NCI-H1930 (cell line): ENCODE measurements around the gene ENPP7.

Experiments used
- DNase-seq, 2 experiments: peaks; one replicate each; lab custom pipeline; 2025; lab: John Stamatoyannopoulos, UW

ENPP7 gene

DNA sequence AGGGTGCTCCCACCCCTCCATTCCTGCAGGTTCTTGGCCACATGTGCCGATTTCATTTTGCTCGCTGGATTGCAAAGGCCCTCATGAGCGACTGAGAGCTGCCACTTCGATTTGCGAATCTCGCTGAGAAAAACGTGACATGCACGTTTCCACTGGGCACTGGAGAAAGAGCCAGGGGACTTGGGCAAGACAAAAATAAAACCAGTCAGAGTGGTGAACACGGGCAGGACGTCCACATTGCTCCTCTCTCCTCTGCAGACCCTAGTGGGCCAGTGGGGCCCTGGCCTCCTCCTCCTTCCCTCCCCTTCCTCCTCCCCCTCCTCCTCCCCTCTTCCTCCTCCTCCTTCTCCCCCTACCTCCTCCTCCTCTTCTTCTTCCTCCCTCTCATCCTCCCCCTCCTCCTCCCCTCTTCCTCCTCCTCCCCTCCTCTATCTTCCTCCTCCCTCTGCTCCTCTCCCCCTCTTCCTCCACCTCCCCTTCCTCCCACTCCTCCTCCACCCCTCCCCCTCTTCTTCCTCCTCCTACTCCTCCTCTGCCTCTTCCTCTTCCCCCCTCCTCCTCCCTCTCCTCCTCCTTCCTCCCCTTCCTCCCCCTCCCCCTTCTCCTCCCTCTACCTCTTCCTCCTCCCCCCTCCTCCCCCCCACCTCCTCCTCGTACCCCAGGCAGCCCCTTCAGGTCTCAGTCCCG lies 28.1 kb upstream of the ENPP7 start:
- no peak for DNase-seq

DNA sequence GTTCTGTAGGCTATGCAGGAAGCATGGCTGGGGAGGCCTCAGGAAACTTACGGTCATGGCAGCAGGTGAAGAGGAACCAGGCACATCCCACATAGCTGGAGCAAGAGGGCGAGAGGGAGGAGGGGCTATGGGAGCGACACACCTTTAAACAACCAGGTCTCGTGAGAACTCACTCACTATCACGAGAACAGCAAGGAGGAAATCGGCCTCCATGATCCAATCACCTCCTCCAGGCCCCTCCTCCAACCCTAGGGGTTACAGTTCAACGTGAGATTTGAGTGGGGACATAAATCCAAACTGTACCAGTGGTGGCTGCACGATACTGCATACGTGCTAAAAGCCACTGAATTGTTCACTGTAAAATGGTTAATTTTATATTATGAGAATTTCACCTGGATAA lies 26.1 kb upstream of the ENPP7 start:
- no peak for DNase-seq

DNA sequence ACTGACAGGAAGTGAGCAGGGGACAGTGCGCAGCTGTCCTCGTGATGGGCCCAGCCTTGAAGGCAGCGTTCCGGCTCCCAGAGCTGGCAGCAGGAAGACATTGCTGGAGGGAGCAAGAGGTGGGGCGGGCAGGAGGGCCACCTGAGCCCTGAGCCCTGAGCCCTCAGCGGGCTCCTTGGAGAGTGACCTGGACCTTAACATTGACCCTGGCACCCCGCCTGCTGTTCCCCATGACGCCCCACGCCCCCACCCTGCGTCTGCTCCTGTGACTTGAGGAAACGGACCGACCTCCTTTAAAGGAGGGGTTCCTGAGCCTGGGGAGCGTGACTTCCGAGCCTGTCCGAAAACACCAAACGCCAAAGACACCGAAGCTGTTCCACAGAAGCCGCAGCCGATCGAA lies 25.1 kb upstream of the ENPP7 start:
- DNase-seq, result no peak

DNA sequence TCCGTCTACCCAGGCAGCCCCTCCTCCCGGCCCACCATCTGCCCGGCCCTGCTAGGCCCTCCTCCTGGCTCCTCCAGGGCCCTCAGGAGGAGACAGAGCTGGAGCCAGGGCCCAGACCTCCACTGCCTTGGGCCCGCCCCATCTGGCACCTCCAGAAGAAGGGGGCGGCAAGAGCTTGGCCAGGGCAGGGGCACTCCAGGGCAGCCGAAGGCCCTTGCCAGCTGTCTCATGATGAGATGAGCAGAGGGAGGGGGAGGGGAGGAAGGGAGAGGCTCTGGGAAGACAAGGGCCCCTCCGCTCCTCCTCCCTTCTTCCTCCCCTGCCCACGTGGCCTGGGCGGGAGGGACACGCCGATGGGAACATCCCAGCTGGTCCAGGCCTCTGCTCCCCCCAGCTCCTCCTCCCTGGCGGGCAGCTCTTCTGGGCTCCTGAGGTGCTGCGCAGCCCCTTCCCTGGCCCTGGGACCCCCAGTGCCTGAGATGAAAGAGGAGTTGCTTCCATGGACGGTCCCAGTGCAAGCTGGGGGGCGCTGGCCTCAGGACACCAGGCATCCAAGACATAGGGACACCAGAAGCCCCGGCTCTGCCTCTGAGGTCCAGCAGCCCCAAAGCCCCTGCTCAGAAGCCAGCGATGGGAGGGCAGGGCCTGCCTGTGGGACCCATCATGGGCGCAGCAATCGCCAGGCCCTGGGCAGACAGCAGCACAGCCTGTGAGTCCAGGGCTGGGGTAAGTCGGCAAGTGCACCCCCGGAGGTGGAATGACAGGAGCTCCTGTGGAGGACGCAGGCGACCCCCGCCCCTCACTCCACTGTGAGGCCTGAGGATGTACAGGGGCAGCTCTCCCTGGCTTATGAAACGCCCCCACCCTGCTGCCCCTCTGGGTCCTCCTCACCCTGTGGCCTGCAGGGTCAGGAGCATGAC lies 23.6 kb upstream of the ENPP7 start:
- no peak for DNase-seq

DNA sequence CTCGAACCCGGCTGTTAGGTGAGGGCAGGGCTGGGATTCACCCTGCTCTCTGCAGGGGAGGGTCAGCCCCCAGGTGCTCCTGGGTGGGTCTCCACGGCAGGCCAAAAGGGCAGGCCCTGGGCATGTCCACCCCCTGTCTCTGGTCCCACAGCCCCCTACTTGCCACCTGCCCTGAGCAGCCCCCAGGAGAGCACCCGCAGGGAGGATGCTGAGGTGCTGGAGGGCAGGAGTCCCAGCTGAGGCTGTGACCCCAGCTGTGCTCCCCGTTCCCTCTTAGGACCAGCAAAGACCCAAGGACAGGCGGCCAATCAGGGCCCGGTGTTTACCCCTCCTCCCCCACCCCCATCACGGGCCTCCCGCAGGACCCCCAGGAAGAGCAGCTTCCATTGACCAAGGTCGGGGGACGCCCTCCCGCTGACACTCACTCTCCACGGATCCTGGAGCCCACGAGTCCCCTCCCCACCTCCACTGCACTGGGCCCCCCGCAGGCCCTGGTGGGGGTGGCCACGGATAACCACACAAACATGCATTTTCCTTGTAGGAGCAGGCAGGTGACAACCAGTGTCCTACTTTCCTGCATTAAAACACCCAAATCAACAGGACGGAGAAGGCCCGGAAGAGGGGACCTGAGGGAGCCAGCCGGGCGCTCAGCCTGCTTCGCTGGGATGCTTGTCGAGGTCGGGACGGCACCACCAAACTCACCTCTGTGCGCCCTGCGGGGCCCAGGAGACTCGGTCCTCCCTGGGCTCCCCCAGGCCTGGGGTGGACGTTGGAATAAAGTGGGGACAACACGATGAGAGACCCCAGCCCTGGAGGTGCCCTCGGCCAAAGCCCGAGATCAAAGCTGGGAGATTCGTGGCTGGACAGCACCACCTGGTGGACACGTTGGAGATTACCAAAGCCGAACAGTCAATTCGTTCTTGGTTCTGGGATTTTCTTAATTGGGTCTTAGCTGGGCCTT lies 22.5 kb upstream of the ENPP7 start:
- peak in 1 of 2 experiments; percentile 50 for DNase-seq

DNA sequence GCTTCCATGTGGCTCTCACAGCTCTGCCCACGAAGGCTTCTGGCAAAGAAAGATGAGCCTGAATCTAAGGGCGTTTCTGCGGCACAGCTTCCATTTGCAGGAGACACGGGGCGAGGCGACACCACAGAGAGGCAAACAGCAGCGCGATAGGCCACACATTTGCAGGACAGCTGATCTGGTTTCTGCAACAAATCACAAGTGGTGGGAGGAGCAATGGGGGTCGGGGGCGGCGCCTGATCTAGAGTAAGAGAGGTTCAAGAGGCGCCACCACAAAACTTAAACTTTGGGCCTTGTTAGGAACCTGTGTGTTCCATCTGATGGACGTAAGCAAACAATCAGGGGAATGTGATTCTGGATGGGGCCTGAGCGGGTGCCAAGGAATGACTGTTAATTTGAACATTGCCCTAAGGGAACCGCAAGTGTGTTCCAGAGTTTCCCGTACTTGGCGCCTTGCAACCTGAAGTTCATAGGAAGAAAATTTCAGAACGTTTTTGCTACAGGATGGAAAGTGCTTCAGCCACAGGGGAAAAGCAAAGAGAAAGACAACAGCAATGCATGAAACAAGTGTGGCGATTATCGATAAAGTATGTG lies 18.9 kb upstream of the ENPP7 start:
- DNase-seq, result no peak

DNA sequence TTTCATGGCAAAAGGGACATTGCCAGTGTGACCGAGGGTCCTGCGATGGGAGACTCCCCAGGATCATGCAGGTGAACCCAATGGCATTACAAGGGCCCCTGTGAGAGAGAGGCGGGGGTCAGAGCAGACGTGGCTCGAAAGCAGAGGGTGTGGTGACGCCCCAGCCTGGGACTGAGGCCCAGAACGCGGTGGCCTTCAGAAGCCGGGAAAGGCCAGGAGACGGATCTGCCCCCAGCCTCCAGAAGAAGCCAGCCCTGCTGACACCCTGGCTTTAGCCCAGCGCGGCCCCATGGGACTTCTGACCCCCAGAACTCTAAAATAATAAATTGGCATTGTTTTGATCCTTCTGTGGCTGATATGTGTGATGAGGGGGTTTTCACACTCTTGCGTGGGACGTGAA lies 17.4 kb upstream of the ENPP7 start:
- DNase-seq, result no peak

DNA sequence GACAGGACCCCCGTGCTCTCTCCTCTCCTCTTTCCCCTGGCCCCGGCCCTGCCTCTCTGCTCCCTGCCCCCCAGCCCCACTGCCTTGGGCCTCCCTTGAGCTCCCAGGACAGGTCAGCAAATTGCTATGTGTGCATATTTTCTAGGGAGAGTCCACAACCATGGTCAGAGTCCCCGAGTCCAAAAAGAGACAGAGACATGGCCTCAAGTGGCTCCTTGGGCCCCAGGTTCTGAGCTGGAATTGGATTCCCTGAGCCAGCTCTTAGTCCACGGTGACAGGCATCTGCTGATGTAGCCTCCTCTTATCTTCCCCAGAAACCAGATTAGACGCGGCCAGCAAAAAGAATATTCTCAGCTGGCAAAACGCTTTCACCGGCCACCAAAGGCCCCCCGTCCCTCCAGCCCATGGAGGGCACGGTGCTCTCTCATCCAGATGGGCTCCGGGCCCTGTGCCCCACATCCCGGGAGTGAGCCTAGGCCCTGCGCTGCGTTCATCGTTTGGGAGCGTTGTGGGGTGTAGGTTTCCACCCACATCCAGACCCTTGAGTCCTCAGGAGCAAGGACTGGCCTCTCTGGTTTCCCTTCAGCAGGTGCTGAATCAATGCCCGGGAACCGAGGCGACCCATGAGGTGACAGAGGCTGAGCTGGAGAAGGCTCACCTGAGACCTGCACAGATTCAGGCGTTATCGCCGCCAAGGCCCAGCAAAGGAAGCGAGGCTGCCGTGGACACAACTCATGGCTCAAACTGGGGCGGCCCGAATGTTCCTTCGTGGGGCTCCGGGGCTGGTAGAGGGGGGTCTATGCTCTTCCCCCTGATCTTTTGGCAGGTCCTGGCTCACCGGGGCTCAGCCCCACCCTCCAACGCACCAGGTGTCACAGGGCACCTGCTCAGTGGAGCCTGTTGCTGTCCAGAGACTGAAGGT lies 16.3 kb upstream of the ENPP7 start:
- DNase-seq, result no peak

DNA sequence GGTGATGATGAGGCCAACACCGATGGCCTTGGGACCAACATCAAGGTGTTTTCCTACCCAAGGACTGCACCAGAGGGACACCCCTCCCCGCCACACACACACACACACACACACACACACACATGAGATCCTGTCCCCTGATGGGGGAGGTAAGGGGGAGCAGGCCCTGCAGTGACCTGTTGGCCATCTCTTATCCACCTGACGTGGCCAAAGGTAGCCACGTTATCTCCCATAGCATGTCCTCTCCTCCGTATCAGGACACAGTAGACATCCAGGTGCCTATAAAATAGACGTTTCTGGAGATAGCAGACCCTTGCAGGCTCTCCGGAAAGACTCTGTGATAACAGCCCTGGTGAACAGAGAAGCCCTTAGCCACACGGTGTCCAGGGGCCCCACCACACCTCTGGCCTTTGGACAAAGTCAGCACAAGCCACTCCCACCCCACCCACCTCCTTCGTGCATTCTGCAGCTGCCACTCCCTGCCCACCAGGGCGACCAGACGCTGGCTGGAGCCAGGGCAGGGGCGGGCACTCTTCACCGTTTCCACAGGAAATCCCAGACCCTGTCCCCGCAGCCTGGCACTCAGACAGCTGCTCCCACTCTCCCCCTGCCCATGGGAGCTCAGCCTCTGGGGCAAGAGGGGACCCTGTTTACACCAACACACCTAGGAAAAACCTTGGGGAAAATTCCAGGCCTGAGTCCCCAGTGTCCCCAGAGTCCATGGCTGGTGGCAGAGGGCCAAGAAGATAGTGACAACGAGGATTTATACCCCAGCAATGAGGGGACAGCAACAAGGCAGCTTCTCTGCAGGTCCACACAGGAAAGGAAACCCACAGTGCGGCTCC lies 15.4 kb upstream of the ENPP7 start:
- no peak for DNase-seq

DNA sequence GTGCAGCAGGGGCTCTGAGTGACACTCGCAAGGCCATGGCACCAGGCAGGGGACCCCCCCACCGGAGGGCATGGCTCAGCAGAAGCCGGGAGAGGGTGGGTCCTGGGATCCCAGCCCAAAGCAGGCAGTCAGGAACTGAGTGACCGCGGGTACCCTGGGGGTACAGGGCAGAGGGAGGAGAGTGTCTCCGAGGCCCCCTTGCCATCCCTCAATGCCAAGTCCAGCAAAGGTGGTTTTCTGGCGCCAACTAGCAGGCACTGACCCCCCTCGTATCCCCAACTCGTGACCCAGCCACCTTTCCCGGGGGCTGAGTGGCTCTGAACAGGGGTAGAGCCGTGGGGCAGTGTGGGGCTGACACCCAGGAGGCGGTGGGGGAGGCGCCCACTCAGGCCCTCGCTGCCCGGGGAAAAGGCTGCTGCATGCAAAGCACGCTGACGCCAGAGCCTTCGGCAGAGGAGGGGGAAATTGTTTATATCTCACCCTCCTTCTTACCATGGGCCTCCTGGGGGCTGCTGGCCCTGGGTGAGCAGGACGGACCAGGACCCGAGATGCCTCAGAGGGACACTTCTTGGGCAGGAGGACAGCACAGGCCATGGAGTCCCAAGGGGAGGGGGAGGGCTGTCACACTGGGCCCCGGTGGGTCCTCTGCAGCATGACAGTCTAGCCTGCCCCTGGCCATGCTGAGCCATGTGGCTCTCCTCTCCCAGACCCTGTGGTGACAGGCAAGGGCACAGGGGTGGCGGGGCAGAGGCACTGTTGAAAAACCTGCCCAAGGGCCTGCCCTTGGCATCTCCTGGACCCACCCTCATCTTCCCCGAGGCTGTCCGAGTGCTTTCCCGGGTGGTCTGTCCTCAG lies 14.6 kb upstream of the ENPP7 start:
- no peak for DNase-seq

DNA sequence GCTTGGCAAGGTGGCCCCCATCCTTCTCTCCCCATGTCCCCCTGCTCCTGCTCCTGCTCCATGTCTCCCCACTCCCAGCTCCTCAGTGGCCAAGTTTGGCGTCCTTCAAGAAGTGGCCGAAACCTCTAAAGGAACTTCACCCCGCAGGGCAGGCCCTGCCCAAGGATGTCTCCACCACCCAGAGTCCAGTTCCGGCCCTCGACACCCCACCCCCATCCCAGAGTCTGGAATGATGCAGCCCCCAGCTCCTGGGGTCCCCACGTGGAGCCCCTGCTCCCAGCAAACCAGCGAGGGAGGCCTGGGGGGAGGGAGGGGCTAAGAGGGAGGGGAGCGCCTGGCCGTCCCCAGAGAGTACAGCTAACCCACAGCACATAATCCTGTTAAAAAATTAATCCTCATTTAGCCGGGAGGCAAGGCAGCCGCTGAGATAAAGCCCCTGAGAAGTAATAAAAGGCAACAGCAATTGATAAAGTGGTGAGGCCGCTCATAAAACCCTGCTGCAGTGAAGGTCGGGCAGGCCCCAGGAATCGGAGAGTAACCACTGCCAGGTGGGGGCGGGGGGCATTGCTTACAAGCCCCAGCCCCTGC lies 9.9 kb upstream of the ENPP7 start:
- no peak for DNase-seq

DNA sequence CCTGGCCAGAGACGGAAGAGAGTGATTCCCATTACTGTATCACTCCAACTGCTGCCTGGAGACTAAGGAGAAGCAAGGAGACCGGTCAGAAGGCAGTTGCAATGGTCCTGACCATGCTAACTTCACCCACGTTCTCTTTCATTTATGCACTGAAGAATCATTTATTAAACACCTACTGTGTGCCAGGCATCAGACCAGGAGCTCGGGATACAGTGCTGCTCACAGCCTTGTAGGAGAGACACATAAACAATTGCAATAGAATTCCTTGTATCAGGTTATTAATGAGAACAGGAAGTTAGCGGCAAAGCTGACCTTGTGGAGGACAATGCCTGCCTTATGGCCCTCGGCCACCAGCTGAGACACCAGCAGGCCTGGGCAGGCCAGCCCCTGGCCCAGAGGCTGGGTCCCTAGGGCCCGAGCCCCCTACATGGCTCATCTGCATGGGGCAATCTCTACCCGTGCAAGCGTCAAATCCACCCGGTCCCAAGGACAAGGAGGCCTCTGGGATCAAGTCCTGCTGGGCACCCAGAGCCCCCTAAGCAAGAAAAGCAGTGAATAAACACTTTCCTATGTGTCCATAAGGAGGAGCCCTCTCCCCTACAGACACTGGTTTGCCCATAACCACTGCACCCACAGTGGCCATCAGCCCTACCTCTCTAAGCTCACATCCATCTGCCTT lies 8.6 kb upstream of the ENPP7 start:
- peak in 1 of 2 experiments; percentile 22 for DNase-seq

DNA sequence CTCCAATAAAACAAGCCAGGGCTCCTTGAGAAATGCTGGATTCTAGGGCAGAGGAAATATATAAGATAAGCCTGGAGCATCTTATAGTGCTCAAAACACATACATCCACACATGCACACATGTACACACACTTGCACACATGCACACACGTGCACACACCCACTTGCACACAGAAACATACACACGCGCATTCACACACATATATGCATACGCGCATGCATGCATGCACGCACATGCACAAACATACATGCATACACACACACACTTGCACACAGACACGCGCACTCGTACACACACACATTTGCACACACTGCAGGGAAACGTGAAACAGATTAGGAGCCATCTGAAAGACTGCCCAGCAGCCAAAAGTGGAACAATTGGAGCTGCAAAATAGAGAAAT lies 8.0 kb upstream of the ENPP7 start:
- DNase-seq, result no peak

DNA sequence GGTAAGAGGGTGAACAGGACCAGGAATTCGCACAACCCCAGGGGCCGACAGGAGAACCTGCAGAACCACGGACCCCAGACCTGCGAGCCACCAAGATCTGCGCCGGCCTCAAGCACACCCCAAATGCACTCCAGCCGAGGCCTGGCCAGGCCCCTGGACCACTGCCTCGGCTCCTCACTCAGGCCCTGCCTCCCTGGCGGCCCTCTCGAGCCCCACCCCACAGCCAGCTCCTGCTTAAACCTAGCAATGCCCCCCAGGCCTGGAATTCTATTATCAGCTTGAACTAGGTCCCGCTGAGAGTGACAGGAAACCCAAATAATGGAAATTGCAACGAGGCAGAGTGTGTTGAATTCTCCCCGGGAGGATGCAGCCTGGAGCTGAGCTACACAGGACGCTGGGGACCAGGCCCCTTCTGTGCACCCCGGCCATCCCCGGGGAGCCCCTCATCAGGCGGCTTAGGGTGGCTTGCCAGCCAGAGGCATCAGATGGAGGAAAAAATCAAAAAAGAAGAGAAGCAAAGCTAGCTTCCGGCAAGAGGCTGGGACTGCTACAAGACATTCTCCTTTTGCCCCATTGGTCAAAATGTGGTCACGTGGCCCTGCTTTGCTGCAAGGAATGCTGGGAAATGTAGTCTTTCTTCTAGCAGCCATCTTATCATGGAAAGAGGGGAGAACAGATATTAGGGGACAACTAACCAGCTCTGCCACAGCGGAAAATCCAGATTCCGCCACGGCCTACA lies 2.4 kb upstream of the ENPP7 start:
- peak; percentile 87 to 88 for DNase-seq

DNA sequence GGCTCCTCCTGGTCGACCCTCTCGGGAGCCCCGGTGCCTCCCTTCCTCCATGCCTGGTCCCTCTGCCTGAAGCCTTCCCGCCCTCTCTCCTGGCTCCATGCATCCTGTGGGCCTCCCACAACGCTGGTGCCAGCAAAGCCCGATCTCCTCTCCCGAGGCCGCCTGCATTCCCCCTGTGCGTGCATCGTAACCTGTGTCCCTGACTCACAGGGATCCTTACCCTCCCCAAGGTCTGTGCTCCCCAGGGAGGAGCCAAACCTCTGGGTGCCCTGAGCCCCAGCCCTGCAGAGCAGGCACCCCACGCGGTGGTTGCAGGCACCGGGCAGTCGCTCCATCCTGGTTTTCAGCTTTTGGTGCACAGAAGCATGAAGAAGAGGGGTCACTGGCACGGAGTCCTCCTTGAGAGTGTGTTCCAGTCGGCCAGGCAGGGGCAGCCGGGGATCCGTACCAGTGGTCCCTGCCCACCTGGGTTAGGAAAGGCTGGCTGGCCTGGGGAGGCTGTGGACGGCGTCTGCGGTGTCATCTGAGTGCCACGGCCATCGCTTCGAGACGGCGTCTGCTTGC lies 1.8 kb upstream of the ENPP7 start:
- no peak for DNase-seq

DNA sequence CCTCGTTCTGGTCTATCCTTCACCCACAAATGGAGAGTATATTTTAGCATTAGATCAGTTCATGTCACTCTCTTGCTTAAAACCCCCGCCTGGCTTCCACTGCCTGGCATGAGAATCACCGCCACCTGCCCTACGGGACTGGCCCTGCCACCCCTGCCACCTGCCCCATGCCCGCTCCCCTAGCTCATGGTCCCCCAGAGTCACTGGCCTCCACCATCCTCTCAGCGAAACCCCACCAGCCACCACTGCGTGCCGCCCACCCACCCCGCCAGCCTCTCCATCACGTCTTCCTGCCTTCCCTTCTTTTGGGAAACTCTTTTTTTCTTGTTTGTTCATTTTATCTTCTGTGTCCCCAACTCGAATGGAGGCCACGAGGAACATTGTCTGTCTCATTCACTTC lies 982 bp upstream of the ENPP7 start:
- DNase-seq, result no peak

DNA sequence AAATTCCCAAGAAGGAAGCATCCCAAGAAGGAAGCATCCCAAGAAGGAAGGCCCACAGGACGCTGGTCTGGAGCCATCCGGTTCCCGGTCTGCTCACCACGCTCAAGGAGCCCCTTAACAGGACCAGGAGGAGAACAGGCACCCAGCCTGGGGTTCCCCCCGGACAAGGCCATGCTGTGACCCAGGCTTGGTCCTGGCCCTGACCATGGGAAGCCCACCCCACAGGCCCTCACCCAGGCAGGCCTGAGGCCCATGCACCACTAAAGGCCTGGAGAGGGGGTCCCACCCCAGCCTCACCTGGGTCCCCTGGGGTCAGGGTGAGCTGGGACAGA lies 340 bp upstream of the ENPP7 start:
- DNase-seq, result no peak
